ENCODE measurements around the gene DLGAP1. TPM values are rescaled to one million over a fixed set of nuclear protein-coding genes. Genes with fewer than 3 reads are reported as not detected.
"Not testable (repeated sequence)": the region's sequence is repeated elsewhere in the genome, so short reads cannot be mapped to it uniquely, and the experiment has no call there.

DLGAP1 gene
- total and polyA plus RNA-seq, 2 donors (not counting 1 experiment from before 2014, with no cell fraction given): 0.07 to 0.61 TPM

GRCh38 chr18:3651266-3651665, 803.8 kb downstream of the DLGAP1 start:
- WGBS (ENCODE audit: insufficient coverage): 79% methylated on average over 7 of the region's 9 CpGs
- peaks cover 8% of the 10 kb centered on the region for H3K27me3 Mint-ChIP-seq
- POLR2A ChIA-PET: no interaction called here

GRCh38 chr18:3650521-3651042, 804.5 kb downstream of the DLGAP1 start:
- H3K4me1 ChIP-seq (ENCODE audit: control insufficient read depth in 2 of 2, insufficient read depth in 2 of 2, low read length in 2 of 2); H3K9me3 ChIP-seq (ENCODE audit: control extremely low read depth in 1 of 3, control insufficient read depth in 2 of 3, insufficient read depth in 1 of 3, low read length in 2 of 3); H3K4me3 Mint-ChIP-seq; H3K27ac Mint-ChIP-seq; intact Hi-C loops (cut with micrococcal nuclease); H3K4me3 ChIP-seq (ENCODE audit: control extremely low read depth in 1 of 5, extremely low read depth in 1 of 5, insufficient read depth in 1 of 5, low read depth in 2 of 5, low read length in 4 of 5); H3K27me3 ChIP-seq (replicated peaks in 1 of 4; ENCODE audit: control extremely low read depth in 1 of 4, control insufficient read depth in 3 of 4, insufficient read depth in 4 of 4, low read length in 3 of 4); H3K27ac ChIP-seq (ENCODE audit: low read length in 2 of 2); H3K4me1 Mint-ChIP-seq; ATAC-seq (ENCODE audit: low read depth); H3K79me2 ChIP-seq (ENCODE audit: control insufficient read depth, insufficient read depth, low read length); H3K9me3 Mint-ChIP-seq (ENCODE audit: insufficient read depth); H3K9ac ChIP-seq (ENCODE audit: low read length); DNase-seq; H3K36me3 ChIP-seq (replicated peaks in 1 of 2; ENCODE audit: control extremely low read depth in 1 of 2, control insufficient read depth in 1 of 2, extremely low read depth in 1 of 2, insufficient read depth in 2 of 2, low read length in 1 of 2); POLR2A ChIA-PET; H3K4me2 ChIP-seq (replicated peaks; ENCODE audit: low read depth, low read length, poor library complexity, severe bottlenecking); H4K20me1 ChIP-seq (ENCODE audit: control insufficient read depth, insufficient read depth, low read length, poor library complexity, severe bottlenecking); H2AFZ ChIP-seq (ENCODE audit: insufficient read depth, low read depth, low read length, poor library complexity, severe bottlenecking); H3K27me3 Mint-ChIP-seq: not testable (repeated sequence)
- CTCF ChIA-PET: interaction anchor here (1.4 kb wide), 1 partner anchor 18 kb away, joined by 3 read pairs; no protein-coding TSS in a partner anchor
- WGBS (ENCODE audit: insufficient coverage): 100% methylated on average over 4 of the region's 9 CpGs

More at GRCh38 chr18:3651266-3651665, 803.8 kb downstream of the DLGAP1 start:
- no peak overlapping the region for H2AFZ ChIP-seq (ENCODE audit: insufficient read depth, low read depth, low read length, poor library complexity, severe bottlenecking)
- Mint-ChIP-seq H3K9me3 (ENCODE audit: insufficient read depth) (no peaks in the 10 kb centered on the region), H3K4me3 (no peak overlapping the region), H3K4me1 (no peaks in the 10 kb centered on the region), H3K27ac (no peak overlapping the region)
- H3K4me1 ChIP-seq (ENCODE audit: control insufficient read depth in 2 of 2, insufficient read depth in 2 of 2, low read length in 2 of 2): no peaks in the 10 kb centered on the region
- ATAC-seq (ENCODE audit: low read depth) (no peak), DNase-seq (no peak)
- no peaks in the 10 kb centered on the region for H3K9me3 ChIP-seq (ENCODE audit: control extremely low read depth in 1 of 3, control insufficient read depth in 2 of 3, insufficient read depth in 1 of 3, low read length in 2 of 3)
- H3K27me3 ChIP-seq (replicated peaks in 1 of 4; ENCODE audit: control extremely low read depth in 1 of 4, control insufficient read depth in 3 of 4, insufficient read depth in 4 of 4, low read length in 3 of 4): no peaks in the 10 kb centered on the region
- no peak overlapping the region for H3K9ac ChIP-seq (ENCODE audit: low read length)
- H3K4me2 ChIP-seq (replicated peaks; ENCODE audit: low read depth, low read length, poor library complexity, severe bottlenecking): no peak overlapping the region
- intact Hi-C loops (cut with micrococcal nuclease): no loop called here
- H3K79me2 ChIP-seq (ENCODE audit: control insufficient read depth, insufficient read depth, low read length): no peaks in the 10 kb centered on the region
- no peak overlapping the region for H3K4me3 ChIP-seq (ENCODE audit: control extremely low read depth in 1 of 5, extremely low read depth in 1 of 5, insufficient read depth in 1 of 5, low read depth in 2 of 5, low read length in 4 of 5)
- H4K20me1 ChIP-seq (ENCODE audit: control insufficient read depth, insufficient read depth, low read length, poor library complexity, severe bottlenecking): no peaks in the 10 kb centered on the region
- no peak for TF ChIP-seq CTCF (IDR thresholded peaks at IDR 0.05)
- no peak for TF ChIP-seq EZH2 (IDR thresholded peaks at IDR 0.05; ENCODE audit: borderline replicate concordance, insufficient read depth, low read depth, low read length, poor library complexity, severe bottlenecking)
- no peaks in the 10 kb centered on the region for H3K36me3 ChIP-seq (replicated peaks in 1 of 2; ENCODE audit: control extremely low read depth in 1 of 2, control insufficient read depth in 1 of 2, extremely low read depth in 1 of 2, insufficient read depth in 2 of 2, low read length in 1 of 2)
- CTCF ChIA-PET: no interaction called here
- H3K27ac ChIP-seq (ENCODE audit: low read length in 2 of 2): no peak overlapping the region
